Measurements from ENCODE around the gene GPR160.
"Not testable (repeated sequence)": the region's sequence is repeated elsewhere in the genome, so short reads cannot be mapped to it uniquely, and the experiment has no call there.

GPR160 gene

GRCh38 chr3:170076715-170077238 lies 39.0 kb downstream of the GPR160 start:
- no peak for DNase-seq

GRCh38 chr3:170077361-170077760 lies 39.6 kb downstream of the GPR160 start:
- no peak for DNase-seq

DNA sequence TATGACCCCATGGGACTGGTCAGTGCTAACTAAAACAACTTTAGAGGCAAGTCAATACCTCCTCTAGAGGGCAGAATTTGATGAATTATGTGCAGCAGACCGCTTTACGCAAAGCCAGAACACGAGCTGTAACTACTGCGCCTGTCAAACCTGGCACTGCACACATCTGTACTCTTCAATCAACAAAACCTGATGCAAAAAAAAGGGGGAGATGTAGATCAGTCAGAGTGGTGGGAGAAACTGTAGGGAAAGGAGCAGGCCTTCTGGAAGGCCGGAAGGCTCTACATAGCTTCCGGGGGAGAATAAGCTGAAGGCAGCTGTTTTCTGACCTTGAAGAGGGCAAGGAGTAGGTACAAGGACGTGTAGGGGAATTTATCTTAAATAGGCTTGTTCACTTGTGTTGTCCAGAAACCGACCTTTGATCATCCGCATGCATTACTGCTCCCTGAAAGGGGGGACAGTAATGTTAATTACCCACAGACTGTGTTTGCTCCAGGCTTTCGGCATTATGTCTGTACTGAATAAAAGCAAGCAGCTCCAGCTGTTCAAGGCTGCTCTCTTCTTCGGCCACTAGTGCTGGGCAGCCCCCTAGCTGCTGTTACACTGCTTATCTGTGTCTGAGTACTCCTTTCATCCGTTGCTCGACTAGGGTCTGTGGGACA lies 41.0 kb downstream of the GPR160 start:
- DNase-seq: no peak

GRCh38 chr3:170079536-170080165 lies 41.9 kb downstream of the GPR160 start:
- DNase-seq: no peak

- DNase-seq: no peak
Measured at GRCh38 chr3:170080605-170081004, 42.8 kb downstream of the GPR160 start.

- DNase-seq: no peak
Measured at GRCh38 chr3:170081079-170081741, 43.4 kb downstream of the GPR160 start.

DNA sequence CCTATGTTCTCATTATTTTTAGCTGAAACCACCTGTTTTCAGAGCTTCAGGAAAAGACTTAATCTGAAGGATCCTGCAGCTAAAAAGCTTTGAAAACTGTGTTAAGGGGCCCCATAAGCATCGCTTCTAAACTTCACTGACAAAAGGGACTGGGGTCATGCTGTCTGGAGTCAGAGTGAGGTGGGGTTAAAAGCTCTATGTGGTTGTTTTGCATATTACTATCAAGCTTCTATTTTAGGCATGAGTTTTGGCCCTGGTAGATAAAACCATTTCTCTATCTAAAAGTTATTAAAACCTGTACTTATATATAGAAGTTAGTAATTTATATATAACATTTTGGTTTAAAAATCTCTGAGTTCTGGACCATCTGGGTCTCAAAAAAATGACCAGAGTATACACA lies 45.5 kb downstream of the GPR160 start:
- no peak for DNase-seq

- no peak for DNase-seq
Measured at GRCh38 chr3:170085396-170085795, 47.6 kb downstream of the GPR160 start.

- no peak for DNase-seq
Measured at GRCh38 chr3:170089862-170090600, 52.2 kb downstream of the GPR160 start.

DNA sequence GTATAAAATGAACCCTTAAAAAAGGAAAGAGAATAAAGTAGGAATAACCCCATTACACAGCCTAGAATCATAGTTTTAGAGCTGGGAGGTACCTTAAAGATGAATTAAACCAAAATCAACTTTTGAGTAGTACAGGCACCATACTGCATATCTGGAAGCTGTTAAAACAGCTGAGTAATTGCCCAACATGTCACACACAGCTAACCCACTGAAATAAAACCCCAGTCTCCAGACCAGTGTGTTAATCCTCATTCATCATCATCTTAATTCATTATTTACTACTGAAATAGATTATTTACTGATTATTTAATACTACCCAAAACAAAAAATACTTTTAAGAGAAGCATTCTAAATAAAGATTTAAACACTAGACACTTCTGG lies 52.8 kb downstream of the GPR160 start:
- no peak for DNase-seq

DNA sequence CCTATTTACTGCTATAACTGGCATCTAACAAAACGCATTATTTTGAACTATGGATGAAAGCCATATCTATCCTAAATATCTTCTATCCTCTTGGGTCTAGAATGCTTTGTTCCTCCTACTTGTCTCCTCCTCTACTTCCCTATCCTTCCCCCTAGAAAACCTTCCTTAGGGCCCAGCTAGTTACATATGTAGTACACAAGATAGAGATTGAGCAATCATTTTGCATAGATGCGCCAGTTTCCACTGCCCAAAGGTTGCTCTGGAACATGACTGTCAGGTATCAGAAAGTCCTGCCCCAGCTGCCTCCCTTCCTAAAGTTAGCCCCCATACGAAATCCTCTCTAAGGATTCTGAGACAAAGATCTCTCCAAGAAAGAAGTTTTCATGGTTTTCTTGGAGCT lies 55.1 kb downstream of the GPR160 start:
- DNase-seq: no peak

DNA sequence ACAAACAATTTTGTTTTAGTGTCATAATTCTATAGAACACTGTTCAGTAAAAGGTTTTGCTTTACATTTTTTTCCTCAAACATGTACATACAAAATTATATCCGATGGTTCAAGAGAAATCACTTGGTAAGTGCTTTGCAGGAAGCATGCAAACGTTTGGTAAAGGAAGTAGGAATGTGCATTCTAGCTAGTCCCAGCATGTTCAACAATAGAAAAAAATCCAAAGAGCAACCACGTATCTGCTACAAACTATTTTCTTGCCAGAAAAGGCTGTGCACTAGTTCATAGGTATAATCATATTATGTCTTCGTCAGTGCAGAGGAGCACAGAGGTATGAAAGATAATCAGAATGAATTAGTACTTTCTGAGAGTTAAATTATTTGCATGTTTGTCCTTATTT lies 58.0 kb downstream of the GPR160 start:
- DNase-seq: no peak

- no peak for DNase-seq
Measured at GRCh38 chr3:170096342-170096741, 58.5 kb downstream of the GPR160 start.

GRCh38 chr3:170098753-170099152 lies 61.0 kb downstream of the GPR160 start:
- no peak for DNase-seq

GRCh38 chr3:170100944-170101343 lies 63.1 kb downstream of the GPR160 start:
- no peak for DNase-seq

- no peak for DNase-seq
Measured at GRCh38 chr3:170102431-170102830, 64.6 kb downstream of the GPR160 start.

GRCh38 chr3:170107941-170108340 lies 70.1 kb downstream of the GPR160 start:
- no peak for DNase-seq

DNA sequence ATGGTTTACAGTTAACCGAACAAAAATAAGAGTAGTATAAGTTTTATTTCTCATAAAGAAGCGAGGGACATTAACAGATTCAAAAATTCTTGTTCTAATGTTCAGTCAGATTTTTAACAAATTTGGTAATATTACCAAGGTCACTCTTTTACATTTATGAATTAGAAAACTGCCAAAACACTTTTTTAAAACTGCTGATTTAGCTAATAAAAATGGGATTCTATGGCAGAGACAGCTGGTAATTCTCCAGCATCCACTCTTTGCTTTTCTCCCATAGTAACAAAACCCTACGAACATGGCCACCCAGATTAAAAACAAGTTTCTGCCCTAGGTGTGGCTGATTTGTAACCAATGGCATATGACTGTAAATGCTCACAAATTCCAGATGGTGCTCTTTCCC lies 71.2 kb downstream of the GPR160 start:
- no peak for DNase-seq

DNA sequence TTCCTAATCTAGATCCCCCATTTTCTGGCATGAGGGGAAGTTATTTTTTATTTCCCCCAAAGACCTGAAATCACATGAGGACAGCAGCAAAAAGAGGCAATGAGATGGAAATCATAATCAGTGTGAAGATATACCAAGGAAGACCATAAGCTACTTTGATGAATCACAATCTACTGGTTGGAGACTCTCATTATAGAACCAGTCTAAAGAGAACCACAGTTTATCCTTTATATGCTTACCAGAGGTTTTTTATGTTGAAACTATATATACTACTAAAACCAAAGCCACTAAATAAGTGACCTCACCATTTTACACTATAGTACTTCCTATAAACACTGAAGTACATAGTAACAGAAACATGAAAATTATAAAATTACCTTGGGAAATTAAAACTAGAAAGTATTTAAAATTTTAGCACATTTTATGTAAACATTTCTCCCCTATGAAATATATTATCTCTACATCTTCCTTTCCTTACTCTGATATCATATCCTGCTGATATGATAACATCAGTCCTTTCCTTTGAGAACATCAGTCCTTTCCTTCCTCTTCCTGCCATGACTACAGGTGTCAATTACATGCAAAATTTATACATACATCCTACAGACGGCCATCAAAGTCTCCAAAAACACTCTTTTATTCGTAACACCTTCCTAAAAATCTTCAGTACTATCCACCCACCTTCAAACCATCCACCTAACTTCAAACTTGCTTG lies 71.9 kb downstream of the GPR160 start:
- no peak for DNase-seq

- no peak for DNase-seq
Measured at GRCh38 chr3:170111147-170111771, 73.5 kb downstream of the GPR160 start.

DNA sequence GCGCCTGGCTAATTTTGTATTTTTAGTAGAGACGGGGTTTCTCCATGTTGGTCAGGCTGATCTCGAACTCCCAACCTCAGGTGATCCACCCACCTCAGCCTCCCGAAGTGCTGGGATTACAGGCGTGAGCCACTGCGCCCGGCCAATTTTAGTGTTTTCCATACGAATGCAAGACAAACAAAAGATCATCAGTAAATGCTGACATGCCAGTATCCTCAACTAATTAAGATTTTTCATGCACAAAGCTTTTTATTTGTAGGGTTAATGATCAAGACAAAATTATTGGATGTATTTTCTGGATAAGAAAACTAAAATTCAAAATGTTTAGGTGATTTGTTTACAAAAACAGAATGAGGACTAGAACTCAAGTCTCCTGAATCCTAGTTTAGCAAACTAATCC lies 76.4 kb downstream of the GPR160 start:
- DNase-seq: not testable (repeated sequence)

DNA sequence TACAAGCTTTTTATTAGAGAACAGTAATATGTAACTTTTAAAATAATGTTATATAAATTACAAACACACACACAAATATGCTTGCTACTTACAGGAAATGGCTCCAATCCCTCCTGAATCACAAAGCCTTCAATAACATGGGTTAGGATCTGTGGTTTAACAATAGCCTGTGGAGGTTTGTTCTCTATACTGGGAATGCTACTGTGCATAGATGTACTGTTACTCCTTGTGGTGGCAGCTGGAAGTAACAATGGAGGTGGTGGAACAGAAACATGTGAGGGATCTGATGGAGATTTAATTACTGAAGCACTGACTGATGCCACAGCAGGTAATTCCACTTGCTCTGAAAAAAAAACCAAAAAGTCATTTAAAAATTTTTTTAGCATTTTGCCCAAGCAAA lies 79.3 kb downstream of the GPR160 start:
- no peak for DNase-seq
